HepG2 (cell line): ENCODE results near the gene EPHB3. TPM values are rescaled to one million over a fixed set of nuclear protein-coding genes. Genes with fewer than 3 reads are reported as not detected.

Experiments
- ARNT ChIP-seq: fragments of 450-650 bp; IDR thresholded peaks from 2 replicates; pipeline ENCODE4 v1.6.1; 2017
- CERS6 ChIP-seq: sonication (generic); formaldehyde crosslinking; IDR thresholded peaks from 2 replicates; pipeline ENCODE4 v1.5.0; 2020; ENCODE audit warnings: missing genetic modification reagents
- GATAD1 ChIP-seq: IDR thresholded peaks from 2 replicates; pipeline ENCODE4 v1.6.1; 2016; ENCODE audit warnings: missing genetic modification reagents, missing compliant biosample characterization
- MEF2D ChIP-seq: sonication (generic); formaldehyde crosslinking; IDR thresholded peaks from 2 replicates; pipeline ENCODE4 v1.5.1; 2020; ENCODE audit warnings: mild to moderate bottlenecking, missing genetic modification reagents
- NFE2L2 ChIP-seq: fragments of 150-350 bp; IDR thresholded peaks from 2 replicates; pipeline ENCODE4 v1.6.1; 2014; ENCODE audit warnings: low read length
- NFYB ChIP-seq: sonication (generic); formaldehyde crosslinking; IDR thresholded peaks from 2 replicates; pipeline ENCODE4 v1.4.0; 2020; ENCODE audit warnings: missing genetic modification reagents
- NR2F2 ChIP-seq: IDR thresholded peaks from 2 replicates; pipeline ENCODE4 v1.6.1; 2012; ENCODE audit warnings: low read depth, inconsistent platforms, borderline replicate concordance
- PITX1 ChIP-seq: sonication (generic); formaldehyde crosslinking; IDR thresholded peaks from 2 replicates; pipeline ENCODE4 v1.5.1; 2020; ENCODE audit warnings: mild to moderate bottlenecking, missing genetic modification reagents
- POLR2AphosphoS5 ChIP-seq: IDR thresholded peaks from 2 replicates; pipeline ENCODE4 v1.6.1; 2012; ENCODE audit warnings: low read depth, low read length
- PRPF4 ChIP-seq: fragments of 200-400 bp; formaldehyde crosslinking; IDR thresholded peaks from 2 replicates; pipeline ENCODE4 v1.6.1; 2016; ENCODE audit warnings: low read length, low read depth; ENCODE audit not compliant: poor library complexity, severe bottlenecking
- RAD51 ChIP-seq: fragments of 450-650 bp; IDR thresholded peaks from 2 replicates; pipeline ENCODE4 v1.6.1; 2016; ENCODE audit warnings: borderline replicate concordance
- RORA ChIP-seq: sonication (generic); formaldehyde crosslinking; IDR thresholded peaks from 2 replicates; pipeline ENCODE4 v1.5.0; 2020; ENCODE audit warnings: mild to moderate bottlenecking, missing genetic modification reagents, moderate library complexity
- RXRB ChIP-seq: IDR thresholded peaks from 2 replicates; pipeline ENCODE4 v1.6.1; 2016; ENCODE audit warnings: borderline replicate concordance, missing genetic modification reagents, missing compliant biosample characterization
- SALL1 ChIP-seq: sonication (generic); formaldehyde crosslinking; IDR thresholded peaks from 2 replicates; pipeline ENCODE4 v1.8.0; 2022; ENCODE audit warnings: mild to moderate bottlenecking, missing genetic modification reagents
- SP4 ChIP-seq: sonication (generic); formaldehyde crosslinking; IDR thresholded peaks from 2 replicates; pipeline ENCODE4 v1.8.1; 2023; ENCODE audit warnings: mild to moderate bottlenecking, missing genetic modification reagents
- SUZ12 ChIP-seq: fragments of 150-350 bp; IDR thresholded peaks from 2 replicates; pipeline ENCODE4 v1.6.1; 2014; ENCODE audit warnings: low read depth, low read length
- TOPORS ChIP-seq: sonication (generic); formaldehyde crosslinking; IDR thresholded peaks from 2 replicates; pipeline ENCODE4 v1.8.0; 2023; ENCODE audit warnings: mild to moderate bottlenecking, missing genetic modification reagents
- U2AF1 ChIP-seq: fragments of 200-400 bp; formaldehyde crosslinking; optimal IDR thresholded peaks from 2 replicates; pipeline ENCODE3; 2017; ENCODE audit warnings: mild to moderate bottlenecking, low read depth, low read length
- WIZ ChIP-seq: sonication (generic); formaldehyde crosslinking; IDR thresholded peaks from 2 replicates; pipeline ENCODE4 v1.5.1; 2020; ENCODE audit warnings: mild to moderate bottlenecking, missing genetic modification reagents
- ZC3H13 ChIP-seq: sonication (generic); formaldehyde crosslinking; IDR thresholded peaks from 2 replicates; pipeline ENCODE4 v1.8.1; 2023; ENCODE audit warnings: mild to moderate bottlenecking, missing genetic modification reagents, moderate library complexity
- ZMAT3 ChIP-seq: sonication (generic); formaldehyde crosslinking; conservative IDR thresholded peaks from 2 replicates; pipeline ENCODE4 v1.7.0; 2021; ENCODE audit warnings: missing genetic modification reagents
- ZNF225 ChIP-seq: sonication (generic); formaldehyde crosslinking; IDR thresholded peaks from 2 replicates; pipeline ENCODE4 v1.4.0; 2020; ENCODE audit warnings: mild to moderate bottlenecking, missing genetic modification reagents
- ZNF260 ChIP-seq: sonication (generic); formaldehyde crosslinking; IDR thresholded peaks from 2 replicates; pipeline ENCODE4 v1.4.0; 2020; ENCODE audit warnings: missing genetic modification reagents, low read depth, mild to moderate bottlenecking, borderline replicate concordance
- ZNF343 ChIP-seq: sonication (generic); formaldehyde crosslinking; IDR thresholded peaks from 2 replicates; pipeline ENCODE4 v1.4.0; 2020; ENCODE audit warnings: mild to moderate bottlenecking, missing genetic modification reagents
- ZNF674 ChIP-seq: sonication (generic); formaldehyde crosslinking; IDR thresholded peaks from 2 replicates; pipeline ENCODE4 v1.5.0; 2020; ENCODE audit warnings: low read depth, mild to moderate bottlenecking, missing genetic modification reagents
- ZNF724P ChIP-seq: sonication (generic); formaldehyde crosslinking; IDR thresholded peaks from 2 replicates; pipeline ENCODE4 v1.8.0; 2022; ENCODE audit warnings: missing genetic modification reagents, borderline replicate concordance
- ZNF839 ChIP-seq: sonication (generic); formaldehyde crosslinking; IDR thresholded peaks from 2 replicates; pipeline ENCODE4 v1.4.0; 2020; ENCODE audit warnings: missing genetic modification reagents, mild to moderate bottlenecking, borderline replicate concordance
- ZSCAN21 ChIP-seq: sonication (generic); formaldehyde crosslinking; IDR thresholded peaks from 2 replicates; pipeline ENCODE4 v1.8.0; 2022; ENCODE audit warnings: mild to moderate bottlenecking, missing genetic modification reagents, moderate library complexity, borderline replicate concordance
- polyA plus RNA-seq, 8 experiments: library from polyadenylated mRNA; depleted of rRNA in 3 of 8; stranded (reverse) in 7 of 8; unstranded in 1 of 8; fragments of >200 nt; fragmentation: Illumina TruSeq in 4 of 8; extraction: Trizol in 4 of 8; gene quantifications; 2 replicates each; pipeline versions ENCODE4 v1.2.1 to v1.2.3, GENCODE V29; 2011 to 2016; ENCODE audit warnings: low read depth in 4 of 8, missing spikeins in 1 of 8, mixed read lengths in 1 of 8; ENCODE audit not compliant: insufficient read depth in 1 of 8
- total RNA-seq, 5 experiments: library from RNA; depleted of rRNA; stranded (reverse); fragments of >200 nt; fragmentation: Illumina TruSeq; extraction: Trizol; gene quantifications; 2 replicates each; pipeline ENCODE4 v1.2.3, GENCODE V29; 2016; ENCODE audit warnings: low read depth in 1 of 5
- TF ChIP-seq, protein P1 (sequence below): sonication (generic); formaldehyde crosslinking; IDR thresholded peaks from 2 replicates; pipeline ENCODE4 v1.4.0; 2020; ENCODE audit warnings: mild to moderate bottlenecking, missing genetic modification reagents

EPHB3 gene
- total and polyA plus RNA-seq, 2 of the 13 experiments (the other 11 are each of a cell fraction or from before 2014, with no cell fraction given), result 0.01 TPM; not detected in 1

- no peak for TF ChIP-seq ZNF225 (CRISPR knock-in tag)
- TF ChIP-seq, protein P1, sequence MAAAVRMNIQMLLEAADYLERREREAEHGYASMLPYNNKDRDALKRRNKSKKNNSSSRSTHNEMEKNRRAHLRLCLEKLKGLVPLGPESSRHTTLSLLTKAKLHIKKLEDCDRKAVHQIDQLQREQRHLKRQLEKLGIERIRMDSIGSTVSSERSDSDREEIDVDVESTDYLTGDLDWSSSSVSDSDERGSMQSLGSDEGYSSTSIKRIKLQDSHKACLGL (CRISPR knock-in tag), result no peak
- no peak for TF ChIP-seq POLR2AphosphoS5
- no peak for TF ChIP-seq U2AF1
- TF ChIP-seq GATAD1 (CRISPR knock-in tag), result no peak
- TF ChIP-seq SALL1, result peak; percentile 38; the same call in 1 of the 2 replicates
- no peak for TF ChIP-seq WIZ (CRISPR knock-in tag)
- no peak for TF ChIP-seq RORA (CRISPR knock-in tag)
- TF ChIP-seq ZNF343 (CRISPR knock-in tag), result no peak
- TF ChIP-seq NR2F2, result no peak
- TF ChIP-seq MEF2D (CRISPR knock-in tag), result no peak
- TF ChIP-seq ZNF724P (CRISPR knock-in tag), result no peak
- no peak for TF ChIP-seq ZNF260
- TF ChIP-seq PITX1 (CRISPR knock-in tag), result no peak
- TF ChIP-seq ZSCAN21 (CRISPR knock-in tag), result no peak
- no peak for TF ChIP-seq CERS6 (CRISPR knock-in tag)
- TF ChIP-seq ZNF674 (CRISPR knock-in tag), result no peak
- TF ChIP-seq ZC3H13, result no peak
- no peak for TF ChIP-seq ZNF839
- TF ChIP-seq ARNT, result no peak
- TF ChIP-seq SP4, result no peak
- TF ChIP-seq RAD51, result no peak
- TF ChIP-seq NFE2L2, result no peak
- TF ChIP-seq NFYB (CRISPR knock-in tag), result no peak
- no peak for TF ChIP-seq SUZ12
- TF ChIP-seq TOPORS, result no peak
- no peak for TF ChIP-seq PRPF4
- no peak for TF ChIP-seq RXRB (CRISPR knock-in tag)
- TF ChIP-seq ZMAT3 (CRISPR knock-in tag), result no peak
Measured at GRCh38 chr3:184513276-184514170, 48.1 kb upstream of the EPHB3 start (continued).
